Large intestine (tissue), 3 donors: ENCODE results near the gene STING1. TPM values are rescaled to one million over a fixed set of nuclear protein-coding genes. Genes with fewer than 3 reads are reported as not detected.

Experiments
- DNase-seq, 2 donors: peaks; one replicate each; pipeline versions ENCODE4 v3.0.0 to v3.0.0-alpha.2; 2013
- H3K27ac ChIP-seq: one replicate; pipeline ENCODE4 v1.5.1; 2013; ENCODE audit warnings: low read length
- H3K27me3 ChIP-seq: 2 replicates; pipeline ENCODE4 v1.6.1; 2013; ENCODE audit warnings: low read length; ENCODE audit not compliant: control insufficient read depth, insufficient read depth
- H3K36me3 ChIP-seq: 2 replicates; pipeline ENCODE4 v1.6.1; 2013; ENCODE audit warnings: low read length; ENCODE audit not compliant: control insufficient read depth, insufficient read depth
- H3K4me1 ChIP-seq: one replicate; pipeline ENCODE4 v1.6.1; 2013; ENCODE audit warnings: low read length; ENCODE audit not compliant: control insufficient read depth, insufficient read depth
- H3K4me3 ChIP-seq: one replicate; pipeline ENCODE4 v1.5.1; 2013; ENCODE audit warnings: low read length
- H3K9me3 ChIP-seq: one replicate; pipeline ENCODE4 v1.6.1; 2013; ENCODE audit warnings: mild to moderate bottlenecking, low read depth, low read length, moderate library complexity; ENCODE audit not compliant: control insufficient read depth
- WGBS: methylation state at CpG from one replicate; pipeline ENCODE4 v1.1.5; 2013; ENCODE audit warnings: low lambda C conversion rate; ENCODE audit not compliant: insufficient coverage; 5-methylcytosine and 5-hydroxymethylcytosine counted together
- polyA plus RNA-seq: library from polyadenylated mRNA; unstranded; fragments of 120-200 nt; gene quantifications from one replicate; pipeline ENCODE4 v1.2.1, GENCODE V29; 2013

Gene STING1
- polyA plus RNA-seq, 1 donor: 19.6 TPM

- H3K4me1 ChIP-seq: no peaks in the 10 kb centered on the region
- DNase-seq: peak in 1 of 2 donors; percentile 67
- H3K27me3 ChIP-seq: no peaks in the 10 kb centered on the region
- no peak overlapping the region for H3K27ac ChIP-seq
- no peaks in the 10 kb centered on the region for H3K9me3 ChIP-seq
- no CpG with 5 or more reads among the region's 8 CpGs for WGBS
- no peaks in the 10 kb centered on the region for H3K36me3 ChIP-seq
- H3K4me3 ChIP-seq: no peak overlapping the region
Observed at GRCh38 chr5:139468421-139468931, 14.1 kb downstream of the STING1 start.

- Histone ChIP-seq H3K27ac (no peak within 1 kb of the TSS), H3K36me3 (no peaks in the 10 kb centered on the region), H3K4me1 (no peaks in the 10 kb centered on the region), H3K4me3 (peak within 1 kb of the TSS; percentile 28), H3K9me3 (no peaks in the 10 kb centered on the region), H3K27me3 (no peaks in the 10 kb centered on the region)
- 57% methylated on average over 1 of the region's 10 CpGs for WGBS
- DNase-seq: no peak
Observed at GRCh38 chr5:139462586-139463276, 19.8 kb downstream of the STING1 start, which contains the start of gene ECSCR. TSS of gene ECSCR (minus strand) at chr5:139462743. CDS start at chr5:139462670, 73 bp downstream.

GRCh38 chr5:139461698-139462097, 20.9 kb downstream of the STING1 start:
- H3K36me3 ChIP-seq: no peaks in the 10 kb centered on the region
- WGBS: no CpG with 5 or more reads among the region's 5 CpGs
- no peaks in the 10 kb centered on the region for H3K9me3 ChIP-seq
- no peak overlapping the region for H3K4me3 ChIP-seq
- no peak overlapping the region for H3K27ac ChIP-seq
- H3K27me3 ChIP-seq: no peaks in the 10 kb centered on the region
- no peaks in the 10 kb centered on the region for H3K4me1 ChIP-seq
- DNase-seq: no peak

GRCh38 chr5:139461176-139461575, 21.4 kb downstream of the STING1 start:
- no peak overlapping the region for H3K4me3 ChIP-seq
- no peaks in the 10 kb centered on the region for H3K9me3 ChIP-seq
- H3K27ac ChIP-seq: no peak overlapping the region
- no peaks in the 10 kb centered on the region for H3K4me1 ChIP-seq
- H3K36me3 ChIP-seq: no peaks in the 10 kb centered on the region
- no peak for DNase-seq
- 100% methylated on average over 2 of the region's 7 CpGs for WGBS
- H3K27me3 ChIP-seq: no peaks in the 10 kb centered on the region

- Histone ChIP-seq H3K4me3 (no peak overlapping the region), H3K36me3 (no peaks in the 10 kb centered on the region), H3K9me3 (no peaks in the 10 kb centered on the region), H3K4me1 (no peaks in the 10 kb centered on the region), H3K27me3 (no peaks in the 10 kb centered on the region), H3K27ac (no peak overlapping the region)
- no CpG with 5 or more reads among the region's 1 CpG for WGBS
- no peak for DNase-seq
Observed at GRCh38 chr5:139460455-139460854, 22.1 kb downstream of the STING1 start.

- Histone ChIP-seq H3K4me1 (no peaks in the 10 kb centered on the region), H3K27ac (no peak overlapping the region), H3K27me3 (no peaks in the 10 kb centered on the region), H3K4me3 (no peak overlapping the region), H3K9me3 (no peaks in the 10 kb centered on the region), H3K36me3 (no peaks in the 10 kb centered on the region)
- no peak for DNase-seq
- no CpG with 5 or more reads among the region's 8 CpGs for WGBS
Observed at GRCh38 chr5:139459451-139459934, 23.1 kb downstream of the STING1 start.

GRCh38 chr5:139458580-139459407, 23.8 kb downstream of the STING1 start:
- no peaks in the 10 kb centered on the region for H3K36me3 ChIP-seq
- no peak overlapping the region for H3K4me3 ChIP-seq
- no peak overlapping the region for H3K27ac ChIP-seq
- H3K27me3 ChIP-seq: no peaks in the 10 kb centered on the region
- DNase-seq: peak in 1 of 2 donors; percentile 49
- WGBS: 92% methylated on average over 2 of the region's 8 CpGs
- H3K9me3 ChIP-seq: peaks cover 3% of the 10 kb centered on the region
- H3K4me1 ChIP-seq: no peaks in the 10 kb centered on the region

GRCh38 chr5:139457653-139458306, 24.8 kb downstream of the STING1 start:
- no peak for DNase-seq
- no peaks in the 10 kb centered on the region for H3K27me3 ChIP-seq
- WGBS: 100% methylated on average over 2 of the region's 5 CpGs
- H3K4me3 ChIP-seq: no peak overlapping the region
- no peak overlapping the region for H3K27ac ChIP-seq
- H3K36me3 ChIP-seq: no peaks in the 10 kb centered on the region
- H3K4me1 ChIP-seq: no peaks in the 10 kb centered on the region
- peaks cover 4% of the 10 kb centered on the region for H3K9me3 ChIP-seq

- Histone ChIP-seq H3K27ac (no peak overlapping the region), H3K4me1 (no peaks in the 10 kb centered on the region)
- DNase-seq: no peak
Observed at GRCh38 chr5:139457241-139457640, 25.3 kb downstream of the STING1 start.

GRCh38 chr5:139456776-139457175, 25.8 kb downstream of the STING1 start:
- Histone ChIP-seq H3K27me3 (no peaks in the 10 kb centered on the region), H3K4me3 (no peak overlapping the region), H3K4me1 (no peaks in the 10 kb centered on the region), H3K9me3 (peaks cover 9% of the 10 kb centered on the region), H3K36me3 (no peaks in the 10 kb centered on the region), H3K27ac (no peak overlapping the region)
- DNase-seq: no peak
- no CpG with 5 or more reads among the region's 12 CpGs for WGBS

More at GRCh38 chr5:139457241-139457640, 25.3 kb downstream of the STING1 start:
- no CpG with 5 or more reads among the region's 5 CpGs for WGBS
- no peaks in the 10 kb centered on the region for H3K27me3 ChIP-seq
- H3K9me3 ChIP-seq: peaks cover 5% of the 10 kb centered on the region
- H3K4me3 ChIP-seq: no peak overlapping the region
- H3K36me3 ChIP-seq: no peaks in the 10 kb centered on the region
